Measurements from ENCODE around the gene IRX4.

The IRX4 gene

DNA sequence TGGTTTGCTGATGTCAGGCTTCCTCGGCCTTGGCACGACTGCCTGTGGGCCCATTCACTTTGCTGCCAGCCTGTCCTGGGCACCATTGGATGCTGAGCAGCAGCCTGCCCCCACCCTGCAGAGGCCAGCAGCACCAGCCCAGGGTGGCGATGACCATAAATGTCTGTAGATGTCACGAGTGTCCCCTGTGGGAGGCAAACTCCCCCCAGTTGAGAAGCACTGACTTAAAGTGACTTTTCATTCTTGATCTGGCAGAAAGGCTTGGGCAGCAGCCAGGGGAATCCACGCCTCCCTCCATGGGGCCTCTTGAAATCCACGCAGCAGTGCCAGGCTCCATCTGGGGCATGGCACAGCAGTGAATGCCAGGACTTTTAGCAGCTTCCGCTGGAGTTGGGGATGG lies 21.8 kb downstream of the IRX4 start:
- no peaks in the 10 kb centered on the region for H3K9me3 ChIP-seq (ENCODE audit: control insufficient read depth, low read length)
- DNase-seq = no peak
- H3K4me1 ChIP-seq (ENCODE audit: control insufficient read depth, insufficient read depth, low read length, poor library complexity, severe bottlenecking) = no peaks in the 10 kb centered on the region
- no peak overlapping the region for H3K27ac ChIP-seq (ENCODE audit: insufficient read depth, low read length, poor library complexity, severe bottlenecking)
- H3K27me3 ChIP-seq (replicated peaks; ENCODE audit: control insufficient read depth, insufficient read depth, low read length, poor library complexity, severe bottlenecking) = peaks cover 4% of the 10 kb centered on the region
- H3K36me3 ChIP-seq (ENCODE audit: control insufficient read depth, insufficient read depth, low read length) = no peaks in the 10 kb centered on the region
- no peak overlapping the region for H3K4me3 ChIP-seq (ENCODE audit: insufficient read depth, low read depth, low read length, poor library complexity, severe bottlenecking)

- Histone ChIP-seq H3K27ac (ENCODE audit: insufficient read depth, low read length, poor library complexity, severe bottlenecking) (no peak overlapping the region), H3K27me3 (replicated peaks; ENCODE audit: control insufficient read depth, insufficient read depth, low read length, poor library complexity, severe bottlenecking) (peaks cover 7% of the 10 kb centered on the region)
- DNase-seq = no peak
These were observed 22.6 kb downstream of the IRX4 start for GRCh38 chr5:1860021-1860610.

GRCh38 chr5:1859099-1859498 lies 23.6 kb downstream of the IRX4 start:
- Histone ChIP-seq H3K4me1 (ENCODE audit: control insufficient read depth, insufficient read depth, low read length, poor library complexity, severe bottlenecking) (no peaks in the 10 kb centered on the region), H3K4me3 (ENCODE audit: insufficient read depth, low read depth, low read length, poor library complexity, severe bottlenecking) (no peak overlapping the region), H3K27me3 (replicated peaks; ENCODE audit: control insufficient read depth, insufficient read depth, low read length, poor library complexity, severe bottlenecking) (peaks cover 10% of the 10 kb centered on the region), H3K36me3 (ENCODE audit: control insufficient read depth, insufficient read depth, low read length) (no peaks in the 10 kb centered on the region), H3K27ac (ENCODE audit: insufficient read depth, low read length, poor library complexity, severe bottlenecking) (no peak overlapping the region), H3K9me3 (ENCODE audit: control insufficient read depth, low read length) (no peaks in the 10 kb centered on the region)
- DNase-seq = no peak

More at GRCh38 chr5:1860021-1860610, 22.6 kb downstream of the IRX4 start:
- Histone ChIP-seq H3K4me3 (ENCODE audit: insufficient read depth, low read depth, low read length, poor library complexity, severe bottlenecking) (no peak overlapping the region), H3K36me3 (ENCODE audit: control insufficient read depth, insufficient read depth, low read length) (no peaks in the 10 kb centered on the region), H3K4me1 (ENCODE audit: control insufficient read depth, insufficient read depth, low read length, poor library complexity, severe bottlenecking) (no peaks in the 10 kb centered on the region), H3K9me3 (ENCODE audit: control insufficient read depth, low read length) (no peaks in the 10 kb centered on the region)

GRCh38 chr5:1858436-1858835 lies 24.3 kb downstream of the IRX4 start:
- DNase-seq = no peak
- no peak overlapping the region for H3K27ac ChIP-seq (ENCODE audit: insufficient read depth, low read length, poor library complexity, severe bottlenecking)
- H3K27me3 ChIP-seq (replicated peaks; ENCODE audit: control insufficient read depth, insufficient read depth, low read length, poor library complexity, severe bottlenecking) = peaks cover 12% of the 10 kb centered on the region
- no peaks in the 10 kb centered on the region for H3K9me3 ChIP-seq (ENCODE audit: control insufficient read depth, low read length)
- H3K4me3 ChIP-seq (ENCODE audit: insufficient read depth, low read depth, low read length, poor library complexity, severe bottlenecking) = no peak overlapping the region
- no peaks in the 10 kb centered on the region for H3K4me1 ChIP-seq (ENCODE audit: control insufficient read depth, insufficient read depth, low read length, poor library complexity, severe bottlenecking)
- H3K36me3 ChIP-seq (ENCODE audit: control insufficient read depth, insufficient read depth, low read length) = no peaks in the 10 kb centered on the region

- no peaks in the 10 kb centered on the region for H3K9me3 ChIP-seq (ENCODE audit: control insufficient read depth, low read length)
- H3K27ac ChIP-seq (ENCODE audit: insufficient read depth, low read length, poor library complexity, severe bottlenecking) = no peak overlapping the region
- DNase-seq = no peak
- H3K4me3 ChIP-seq (ENCODE audit: insufficient read depth, low read depth, low read length, poor library complexity, severe bottlenecking) = no peak overlapping the region
- no peaks in the 10 kb centered on the region for H3K4me1 ChIP-seq (ENCODE audit: control insufficient read depth, insufficient read depth, low read length, poor library complexity, severe bottlenecking)
- peaks cover 17% of the 10 kb centered on the region for H3K27me3 ChIP-seq (replicated peaks; ENCODE audit: control insufficient read depth, insufficient read depth, low read length, poor library complexity, severe bottlenecking)
- H3K36me3 ChIP-seq (ENCODE audit: control insufficient read depth, insufficient read depth, low read length) = no peaks in the 10 kb centered on the region
These were observed 25.5 kb downstream of the IRX4 start for GRCh38 chr5:1857256-1857600.

GRCh38 chr5:1856596-1857255 lies 26.0 kb downstream of the IRX4 start:
- DNase-seq = no peak
- no peak overlapping the region for H3K27ac ChIP-seq (ENCODE audit: insufficient read depth, low read length, poor library complexity, severe bottlenecking)
- H3K9me3 ChIP-seq (ENCODE audit: control insufficient read depth, low read length) = no peaks in the 10 kb centered on the region
- peaks cover 17% of the 10 kb centered on the region for H3K27me3 ChIP-seq (replicated peaks; ENCODE audit: control insufficient read depth, insufficient read depth, low read length, poor library complexity, severe bottlenecking)
- H3K4me1 ChIP-seq (ENCODE audit: control insufficient read depth, insufficient read depth, low read length, poor library complexity, severe bottlenecking) = no peaks in the 10 kb centered on the region
- no peak overlapping the region for H3K4me3 ChIP-seq (ENCODE audit: insufficient read depth, low read depth, low read length, poor library complexity, severe bottlenecking)
- H3K36me3 ChIP-seq (ENCODE audit: control insufficient read depth, insufficient read depth, low read length) = no peaks in the 10 kb centered on the region

DNA sequence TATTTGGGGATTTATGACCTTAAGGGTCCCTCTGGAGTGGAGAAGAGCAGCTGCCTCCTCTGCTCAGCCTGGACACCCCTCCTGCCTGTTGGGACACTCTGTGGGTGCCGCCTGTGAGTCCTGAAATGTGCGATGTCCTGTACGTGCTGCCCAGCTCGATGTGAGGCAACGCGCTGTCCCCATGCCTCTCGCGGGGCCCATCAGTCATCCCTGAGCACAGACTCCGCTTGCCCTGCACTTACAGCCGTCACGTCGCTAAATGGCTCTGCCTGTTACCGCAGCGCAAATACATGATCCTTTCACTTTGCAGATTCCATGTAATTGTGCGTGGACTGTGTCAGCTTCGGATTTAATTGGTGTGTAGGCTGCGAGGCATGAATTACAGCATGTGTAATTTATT lies 27.1 kb downstream of the IRX4 start:
- DNase-seq = no peak
- H3K36me3 ChIP-seq (ENCODE audit: control insufficient read depth, insufficient read depth, low read length) = no peaks in the 10 kb centered on the region
- peaks cover 17% of the 10 kb centered on the region for H3K27me3 ChIP-seq (replicated peaks; ENCODE audit: control insufficient read depth, insufficient read depth, low read length, poor library complexity, severe bottlenecking)
- no peaks in the 10 kb centered on the region for H3K4me1 ChIP-seq (ENCODE audit: control insufficient read depth, insufficient read depth, low read length, poor library complexity, severe bottlenecking)
- H3K4me3 ChIP-seq (ENCODE audit: insufficient read depth, low read depth, low read length, poor library complexity, severe bottlenecking) = no peak overlapping the region
- no peak overlapping the region for H3K27ac ChIP-seq (ENCODE audit: insufficient read depth, low read length, poor library complexity, severe bottlenecking)
- no peaks in the 10 kb centered on the region for H3K9me3 ChIP-seq (ENCODE audit: control insufficient read depth, low read length)

DNA sequence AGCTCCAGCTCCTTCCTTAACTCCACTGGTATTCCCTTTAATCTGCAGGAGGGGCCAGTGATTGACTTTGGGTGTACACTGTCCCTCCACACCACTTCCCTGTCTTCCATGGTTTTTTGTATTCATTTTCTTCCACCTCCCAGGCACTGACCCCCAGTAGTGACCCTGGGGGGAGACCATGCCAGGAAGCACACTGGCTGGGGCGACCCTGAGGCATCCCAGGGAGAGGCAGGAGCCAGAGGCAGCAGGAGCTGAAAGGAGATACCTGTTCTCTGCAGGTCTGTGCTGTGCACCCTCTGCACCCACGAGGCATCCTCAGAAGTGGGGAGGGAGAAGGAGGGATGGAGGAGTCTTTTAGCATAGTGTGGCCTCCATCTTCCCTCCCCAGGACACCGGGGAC lies 27.6 kb downstream of the IRX4 start:
- Histone ChIP-seq H3K36me3 (ENCODE audit: control insufficient read depth, insufficient read depth, low read length) (no peaks in the 10 kb centered on the region), H3K9me3 (ENCODE audit: control insufficient read depth, low read length) (no peaks in the 10 kb centered on the region), H3K4me1 (ENCODE audit: control insufficient read depth, insufficient read depth, low read length, poor library complexity, severe bottlenecking) (no peaks in the 10 kb centered on the region), H3K27me3 (replicated peaks; ENCODE audit: control insufficient read depth, insufficient read depth, low read length, poor library complexity, severe bottlenecking) (peaks cover 17% of the 10 kb centered on the region), H3K27ac (ENCODE audit: insufficient read depth, low read length, poor library complexity, severe bottlenecking) (no peak overlapping the region), H3K4me3 (ENCODE audit: insufficient read depth, low read depth, low read length, poor library complexity, severe bottlenecking) (no peak overlapping the region)
- DNase-seq = no peak

- peaks cover 17% of the 10 kb centered on the region for H3K27me3 ChIP-seq (replicated peaks; ENCODE audit: control insufficient read depth, insufficient read depth, low read length, poor library complexity, severe bottlenecking)
These were observed 29.2 kb downstream of the IRX4 start for GRCh38 chr5:1853531-1853930.

DNA sequence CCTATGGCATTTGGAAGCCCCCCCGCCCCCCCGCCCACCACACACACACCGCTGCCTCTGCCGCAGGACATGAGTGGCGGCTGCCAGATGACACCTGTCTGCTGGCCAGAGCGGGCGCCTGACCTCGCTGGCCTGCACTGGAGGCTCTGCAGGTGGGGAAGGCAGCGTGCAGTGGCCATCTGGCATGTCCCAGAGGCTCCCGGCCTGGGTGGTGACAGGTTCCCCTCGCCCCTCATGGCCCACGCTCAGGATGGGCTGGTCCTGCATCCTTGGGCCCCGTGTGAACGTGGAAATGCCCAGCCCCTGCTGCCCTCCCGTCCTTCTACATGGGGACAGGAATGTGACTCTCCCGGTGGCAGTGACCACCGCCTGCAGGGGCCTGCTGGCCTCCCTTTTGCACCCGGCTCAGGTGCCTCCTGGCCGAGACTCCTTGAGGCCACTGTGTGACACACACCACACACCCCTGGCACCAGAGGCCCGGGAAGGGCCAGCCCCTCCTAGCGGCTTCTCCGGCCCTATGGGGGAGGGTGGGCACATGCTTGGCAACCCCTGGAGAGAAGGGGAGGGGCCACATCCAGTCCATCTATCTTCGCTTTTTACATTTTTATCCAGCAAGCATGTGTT lies 30.3 kb downstream of the IRX4 start:
- no peaks in the 10 kb centered on the region for H3K4me1 ChIP-seq (ENCODE audit: control insufficient read depth, insufficient read depth, low read length, poor library complexity, severe bottlenecking)

More at GRCh38 chr5:1853531-1853930, 29.2 kb downstream of the IRX4 start:
- no peaks in the 10 kb centered on the region for H3K9me3 ChIP-seq (ENCODE audit: control insufficient read depth, low read length)
- H3K4me3 ChIP-seq (ENCODE audit: insufficient read depth, low read depth, low read length, poor library complexity, severe bottlenecking) = no peak overlapping the region
- no peaks in the 10 kb centered on the region for H3K36me3 ChIP-seq (ENCODE audit: control insufficient read depth, insufficient read depth, low read length)
- no peaks in the 10 kb centered on the region for H3K4me1 ChIP-seq (ENCODE audit: control insufficient read depth, insufficient read depth, low read length, poor library complexity, severe bottlenecking)
- no peak for DNase-seq
- no peak overlapping the region for H3K27ac ChIP-seq (ENCODE audit: insufficient read depth, low read length, poor library complexity, severe bottlenecking)

More for the DNA sequence above, 30.3 kb downstream of the IRX4 start:
- Histone ChIP-seq H3K4me3 (ENCODE audit: insufficient read depth, low read depth, low read length, poor library complexity, severe bottlenecking) (no peak overlapping the region), H3K9me3 (ENCODE audit: control insufficient read depth, low read length) (no peaks in the 10 kb centered on the region), H3K27me3 (replicated peaks; ENCODE audit: control insufficient read depth, insufficient read depth, low read length, poor library complexity, severe bottlenecking) (peaks cover 17% of the 10 kb centered on the region), H3K36me3 (ENCODE audit: control insufficient read depth, insufficient read depth, low read length) (no peaks in the 10 kb centered on the region), H3K27ac (ENCODE audit: insufficient read depth, low read length, poor library complexity, severe bottlenecking) (no peak overlapping the region)
- no peak for DNase-seq
